H1 (cell line): ENCODE measurements around the gene DBH. TPM values are rescaled to one million over a fixed set of nuclear protein-coding genes. Genes with fewer than 3 reads are reported as not detected.

Experiments used
- ASH2L ChIP-seq: fragments of 200-600, 300-600 bp; sonication (generic); IDR thresholded peaks from one replicate; pipeline ENCODE4 v1.7.1; 2017; ENCODE audit warnings: low read length
- CBX8 ChIP-seq: fragments of 300-800, 300-1000 bp; sonication (generic); IDR thresholded peaks from 2 replicates; pipeline ENCODE4 v1.7.1; 2016; ENCODE audit warnings: low read depth, low read length, borderline replicate concordance
- CEBPB ChIP-seq: IDR thresholded peaks from 2 replicates; pipeline ENCODE4 v1.6.1; 2012; ENCODE audit warnings: low read depth, low read length
- E2F6 ChIP-seq: IDR thresholded peaks from 2 replicates; pipeline ENCODE4 v1.6.1; 2012; ENCODE audit warnings: inconsistent platforms
- JUND ChIP-seq: IDR thresholded peaks from 2 replicates; pipeline ENCODE4 v1.6.1; 2011; ENCODE audit warnings: mild to moderate bottlenecking, improper control_type of control experiment, low read length
- KDM1A ChIP-seq: fragments of 200-600, 300-600 bp; sonication (generic); IDR thresholded peaks from 2 replicates; pipeline ENCODE4 v1.7.1; 2016; ENCODE audit warnings: mild to moderate bottlenecking, low read length, borderline replicate concordance
- TAF7 ChIP-seq: optimal IDR thresholded peaks from 2 replicates; pipeline ENCODE3; 2011; ENCODE audit warnings: low read depth, mild to moderate bottlenecking, inconsistent platforms, low read length, moderate library complexity, borderline replicate concordance
- ZNF274 ChIP-seq: IDR thresholded peaks from 2 replicates; pipeline ENCODE4 v1.7.0; 2012; ENCODE audit warnings: low read length, borderline replicate concordance; ENCODE audit errors: extremely low read depth
- polyA plus RNA-seq, 7 experiments: library from polyadenylated mRNA; depleted of rRNA in 3 of 7; stranded (reverse) in 5 of 7; unstranded in 2 of 7; fragments of >200 nt in 5 of 7; fragments of 200-250 nt in 2 of 7; gene quantifications; 1 replicate in 5 of 7; 2 replicates in 1 of 7; 4 replicates in 1 of 7; pipeline versions ENCODE4 v1.2.1 to v1.2.3, GENCODE V29; 2011 to 2013; ENCODE audit warnings: missing spikeins in 2 of 7, mixed read lengths in 2 of 7
- total RNA-seq: library from RNA; stranded (reverse); fragmentation: NEBNext Ultra II Directional; extraction: Animal tissue kit (Norgen Biotek cat#: 25700); gene quantifications from 2 replicates; pipeline ENCODE4 v1.2.1, GENCODE V29; 2021
- TF ChIP-seq, protein P1 (sequence below): fragments of 300-600 bp; sonication (generic); IDR thresholded peaks from 2 replicates; pipeline ENCODE4 v1.7.1; 2012; ENCODE audit warnings: low read length, moderate library complexity, mild to moderate bottlenecking, inconsistent platforms; ENCODE audit not compliant: insufficient replicate concordance

DBH gene
- total and polyA plus RNA-seq, 2 of the 8 experiments (the other 6 are each of a cell fraction or from before 2014, with no cell fraction given): 0.18 TPM; not detected in 1

GRCh38 chr9:133647148-133647547 is 11.0 kb downstream of the DBH start (continued):
- TF ChIP-seq, protein P1, sequence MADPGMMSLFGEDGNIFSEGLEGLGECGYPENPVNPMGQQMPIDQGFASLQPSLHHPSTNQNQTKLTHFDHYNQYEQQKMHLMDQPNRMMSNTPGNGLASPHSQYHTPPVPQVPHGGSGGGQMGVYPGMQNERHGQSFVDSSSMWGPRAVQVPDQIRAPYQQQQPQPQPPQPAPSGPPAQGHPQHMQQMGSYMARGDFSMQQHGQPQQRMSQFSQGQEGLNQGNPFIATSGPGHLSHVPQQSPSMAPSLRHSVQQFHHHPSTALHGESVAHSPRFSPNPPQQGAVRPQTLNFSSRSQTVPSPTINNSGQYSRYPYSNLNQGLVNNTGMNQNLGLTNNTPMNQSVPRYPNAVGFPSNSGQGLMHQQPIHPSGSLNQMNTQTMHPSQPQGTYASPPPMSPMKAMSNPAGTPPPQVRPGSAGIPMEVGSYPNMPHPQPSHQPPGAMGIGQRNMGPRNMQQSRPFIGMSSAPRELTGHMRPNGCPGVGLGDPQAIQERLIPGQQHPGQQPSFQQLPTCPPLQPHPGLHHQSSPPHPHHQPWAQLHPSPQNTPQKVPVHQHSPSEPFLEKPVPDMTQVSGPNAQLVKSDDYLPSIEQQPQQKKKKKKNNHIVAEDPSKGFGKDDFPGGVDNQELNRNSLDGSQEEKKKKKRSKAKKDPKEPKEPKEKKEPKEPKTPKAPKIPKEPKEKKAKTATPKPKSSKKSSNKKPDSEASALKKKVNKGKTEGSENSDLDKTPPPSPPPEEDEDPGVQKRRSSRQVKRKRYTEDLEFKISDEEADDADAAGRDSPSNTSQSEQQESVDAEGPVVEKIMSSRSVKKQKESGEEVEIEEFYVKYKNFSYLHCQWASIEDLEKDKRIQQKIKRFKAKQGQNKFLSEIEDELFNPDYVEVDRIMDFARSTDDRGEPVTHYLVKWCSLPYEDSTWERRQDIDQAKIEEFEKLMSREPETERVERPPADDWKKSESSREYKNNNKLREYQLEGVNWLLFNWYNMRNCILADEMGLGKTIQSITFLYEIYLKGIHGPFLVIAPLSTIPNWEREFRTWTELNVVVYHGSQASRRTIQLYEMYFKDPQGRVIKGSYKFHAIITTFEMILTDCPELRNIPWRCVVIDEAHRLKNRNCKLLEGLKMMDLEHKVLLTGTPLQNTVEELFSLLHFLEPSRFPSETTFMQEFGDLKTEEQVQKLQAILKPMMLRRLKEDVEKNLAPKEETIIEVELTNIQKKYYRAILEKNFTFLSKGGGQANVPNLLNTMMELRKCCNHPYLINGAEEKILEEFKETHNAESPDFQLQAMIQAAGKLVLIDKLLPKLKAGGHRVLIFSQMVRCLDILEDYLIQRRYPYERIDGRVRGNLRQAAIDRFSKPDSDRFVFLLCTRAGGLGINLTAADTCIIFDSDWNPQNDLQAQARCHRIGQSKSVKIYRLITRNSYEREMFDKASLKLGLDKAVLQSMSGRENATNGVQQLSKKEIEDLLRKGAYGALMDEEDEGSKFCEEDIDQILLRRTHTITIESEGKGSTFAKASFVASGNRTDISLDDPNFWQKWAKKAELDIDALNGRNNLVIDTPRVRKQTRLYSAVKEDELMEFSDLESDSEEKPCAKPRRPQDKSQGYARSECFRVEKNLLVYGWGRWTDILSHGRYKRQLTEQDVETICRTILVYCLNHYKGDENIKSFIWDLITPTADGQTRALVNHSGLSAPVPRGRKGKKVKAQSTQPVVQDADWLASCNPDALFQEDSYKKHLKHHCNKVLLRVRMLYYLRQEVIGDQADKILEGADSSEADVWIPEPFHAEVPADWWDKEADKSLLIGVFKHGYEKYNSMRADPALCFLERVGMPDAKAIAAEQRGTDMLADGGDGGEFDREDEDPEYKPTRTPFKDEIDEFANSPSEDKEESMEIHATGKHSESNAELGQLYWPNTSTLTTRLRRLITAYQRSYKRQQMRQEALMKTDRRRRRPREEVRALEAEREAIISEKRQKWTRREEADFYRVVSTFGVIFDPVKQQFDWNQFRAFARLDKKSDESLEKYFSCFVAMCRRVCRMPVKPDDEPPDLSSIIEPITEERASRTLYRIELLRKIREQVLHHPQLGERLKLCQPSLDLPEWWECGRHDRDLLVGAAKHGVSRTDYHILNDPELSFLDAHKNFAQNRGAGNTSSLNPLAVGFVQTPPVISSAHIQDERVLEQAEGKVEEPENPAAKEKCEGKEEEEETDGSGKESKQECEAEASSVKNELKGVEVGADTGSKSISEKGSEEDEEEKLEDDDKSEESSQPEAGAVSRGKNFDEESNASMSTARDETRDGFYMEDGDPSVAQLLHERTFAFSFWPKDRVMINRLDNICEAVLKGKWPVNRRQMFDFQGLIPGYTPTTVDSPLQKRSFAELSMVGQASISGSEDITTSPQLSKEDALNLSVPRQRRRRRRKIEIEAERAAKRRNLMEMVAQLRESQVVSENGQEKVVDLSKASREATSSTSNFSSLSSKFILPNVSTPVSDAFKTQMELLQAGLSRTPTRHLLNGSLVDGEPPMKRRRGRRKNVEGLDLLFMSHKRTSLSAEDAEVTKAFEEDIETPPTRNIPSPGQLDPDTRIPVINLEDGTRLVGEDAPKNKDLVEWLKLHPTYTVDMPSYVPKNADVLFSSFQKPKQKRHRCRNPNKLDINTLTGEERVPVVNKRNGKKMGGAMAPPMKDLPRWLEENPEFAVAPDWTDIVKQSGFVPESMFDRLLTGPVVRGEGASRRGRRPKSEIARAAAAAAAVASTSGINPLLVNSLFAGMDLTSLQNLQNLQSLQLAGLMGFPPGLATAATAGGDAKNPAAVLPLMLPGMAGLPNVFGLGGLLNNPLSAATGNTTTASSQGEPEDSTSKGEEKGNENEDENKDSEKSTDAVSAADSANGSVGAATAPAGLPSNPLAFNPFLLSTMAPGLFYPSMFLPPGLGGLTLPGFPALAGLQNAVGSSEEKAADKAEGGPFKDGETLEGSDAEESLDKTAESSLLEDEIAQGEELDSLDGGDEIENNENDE: no peak
- TF ChIP-seq KDM1A (no peak), TAF7 (no peak), CEBPB (no peak), CBX8 (no peak), E2F6 (no peak), ASH2L (no peak), JUND (no peak), ZNF274 (no peak)
